Measurements from ENCODE around the gene SMOC1. TPM values are rescaled to one million over a fixed set of nuclear protein-coding genes. Genes with fewer than 3 reads are reported as not detected.

Gene SMOC1
- total RNA-seq, 6 experiments from 2014 or later, result not detected

GRCh38 chr14:69844171-69844570 is 35.0 kb upstream of the SMOC1 start:
- Mint-ChIP-seq H3K9me3 (no peaks in the 10 kb centered on the region), H3K27ac (no peak overlapping the region), H3K27me3 (ENCODE audit: insufficient read depth) (peaks cover 6% of the 10 kb centered on the region), H3K4me1 (ENCODE audit: low read depth) (no peaks in the 10 kb centered on the region), H3K36me3 (ENCODE audit: low read depth) (no peaks in the 10 kb centered on the region), H3K4me3 (no peak overlapping the region)
- no peak for TF ChIP-seq CTCF (IDR thresholded peaks at IDR 0.05)
- no peak for DNase-seq

GRCh38 chr14:69845050-69845581 is 34.1 kb upstream of the SMOC1 start:
- TF ChIP-seq CTCF (IDR thresholded peaks at IDR 0.05), result no peak
- H3K9me3 Mint-ChIP-seq, result no peaks in the 10 kb centered on the region
- H3K4me3 Mint-ChIP-seq, result no peak overlapping the region
- no peak for DNase-seq
- no peak overlapping the region for H3K27ac Mint-ChIP-seq
- no peaks in the 10 kb centered on the region for H3K4me1 Mint-ChIP-seq (ENCODE audit: low read depth)
- peaks cover 7% of the 10 kb centered on the region for H3K27me3 Mint-ChIP-seq (ENCODE audit: insufficient read depth)
- H3K36me3 Mint-ChIP-seq (ENCODE audit: low read depth), result no peaks in the 10 kb centered on the region

- Mint-ChIP-seq H3K27me3 (ENCODE audit: insufficient read depth) (peaks cover 7% of the 10 kb centered on the region), H3K4me1 (ENCODE audit: low read depth) (no peaks in the 10 kb centered on the region), H3K27ac (no peak overlapping the region), H3K4me3 (no peak overlapping the region), H3K9me3 (no peaks in the 10 kb centered on the region), H3K36me3 (ENCODE audit: low read depth) (no peaks in the 10 kb centered on the region)
- DNase-seq, result no peak
- no peak for TF ChIP-seq CTCF (IDR thresholded peaks at IDR 0.05)
These were observed 33.4 kb upstream of the SMOC1 start for GRCh38 chr14:69845787-69846186.

GRCh38 chr14:69848156-69848555 is 31.1 kb upstream of the SMOC1 start:
- peaks cover 13% of the 10 kb centered on the region for H3K27me3 Mint-ChIP-seq (ENCODE audit: insufficient read depth)
- no peak for TF ChIP-seq CTCF (IDR thresholded peaks at IDR 0.05)
- no peaks in the 10 kb centered on the region for H3K36me3 Mint-ChIP-seq (ENCODE audit: low read depth)
- no peak overlapping the region for H3K27ac Mint-ChIP-seq
- no peak for DNase-seq
- no peak overlapping the region for H3K4me3 Mint-ChIP-seq
- H3K4me1 Mint-ChIP-seq (ENCODE audit: low read depth), result no peaks in the 10 kb centered on the region
- no peaks in the 10 kb centered on the region for H3K9me3 Mint-ChIP-seq

- TF ChIP-seq CTCF (IDR thresholded peaks at IDR 0.05), result no peak
- no peaks in the 10 kb centered on the region for H3K36me3 Mint-ChIP-seq (ENCODE audit: low read depth)
- H3K27ac Mint-ChIP-seq, result no peak overlapping the region
- H3K9me3 Mint-ChIP-seq, result no peaks in the 10 kb centered on the region
- no peak for DNase-seq
- H3K27me3 Mint-ChIP-seq (ENCODE audit: insufficient read depth), result peaks cover 13% of the 10 kb centered on the region
- no peaks in the 10 kb centered on the region for H3K4me1 Mint-ChIP-seq (ENCODE audit: low read depth)
- H3K4me3 Mint-ChIP-seq, result no peak overlapping the region
These were observed 30.3 kb upstream of the SMOC1 start for GRCh38 chr14:69848903-69849391.

Data from HFFc6 (cell line).